ENCODE measurements around the gene PEAK1.

PEAK1 gene

GRCh38 chr15:77143616-77144015 is 276.3 kb downstream of the PEAK1 start:
- H3K4me3 ChIP-seq (replicated peaks; ENCODE audit: low read depth, low read length) = no peak overlapping the region
- DNase-seq (ENCODE audit: extremely low read depth, insufficient read length) = no peak
- H3K27me3 ChIP-seq (replicated peaks; ENCODE audit: control insufficient read depth, insufficient read depth, low read length) = no peaks in the 10 kb centered on the region
- TF ChIP-seq CTCF (IDR thresholded peaks at IDR 0.05; ENCODE audit: insufficient read depth, low read length, poor library complexity, severe bottlenecking) = no peak
- no peaks in the 10 kb centered on the region for H3K36me3 ChIP-seq (ENCODE audit: control insufficient read depth, insufficient read depth, low read length)

GRCh38 chr15:77143191-77143590 is 276.7 kb downstream of the PEAK1 start:
- Histone ChIP-seq H3K36me3 (ENCODE audit: control insufficient read depth, insufficient read depth, low read length) (no peaks in the 10 kb centered on the region), H3K27me3 (replicated peaks; ENCODE audit: control insufficient read depth, insufficient read depth, low read length) (no peaks in the 10 kb centered on the region), H3K4me3 (replicated peaks; ENCODE audit: low read depth, low read length) (no peak overlapping the region)
- no peak for TF ChIP-seq CTCF (IDR thresholded peaks at IDR 0.05; ENCODE audit: insufficient read depth, low read length, poor library complexity, severe bottlenecking)
- DNase-seq (ENCODE audit: extremely low read depth, insufficient read length) = no peak

GRCh38 chr15:77140220-77140619 is 279.7 kb downstream of the PEAK1 start:
- no peak overlapping the region for H3K4me3 ChIP-seq (replicated peaks; ENCODE audit: low read depth, low read length)
- H3K27me3 ChIP-seq (replicated peaks; ENCODE audit: control insufficient read depth, insufficient read depth, low read length) = no peaks in the 10 kb centered on the region
- TF ChIP-seq CTCF (IDR thresholded peaks at IDR 0.05; ENCODE audit: insufficient read depth, low read length, poor library complexity, severe bottlenecking) = no peak
- no peaks in the 10 kb centered on the region for H3K36me3 ChIP-seq (ENCODE audit: control insufficient read depth, insufficient read depth, low read length)
- no peak for DNase-seq (ENCODE audit: extremely low read depth, insufficient read length)

GRCh38 chr15:77139312-77139711 is 280.6 kb downstream of the PEAK1 start:
- Histone ChIP-seq H3K4me3 (replicated peaks; ENCODE audit: low read depth, low read length) (no peak overlapping the region), H3K36me3 (ENCODE audit: control insufficient read depth, insufficient read depth, low read length) (no peaks in the 10 kb centered on the region), H3K27me3 (replicated peaks; ENCODE audit: control insufficient read depth, insufficient read depth, low read length) (no peaks in the 10 kb centered on the region)
- no peak for DNase-seq (ENCODE audit: extremely low read depth, insufficient read length)
- TF ChIP-seq CTCF (IDR thresholded peaks at IDR 0.05; ENCODE audit: insufficient read depth, low read length, poor library complexity, severe bottlenecking) = no peak

GRCh38 chr15:77138167-77138522 is 281.8 kb downstream of the PEAK1 start:
- Histone ChIP-seq H3K36me3 (ENCODE audit: control insufficient read depth, insufficient read depth, low read length) (no peaks in the 10 kb centered on the region), H3K4me3 (replicated peaks; ENCODE audit: low read depth, low read length) (no peak overlapping the region), H3K27me3 (replicated peaks; ENCODE audit: control insufficient read depth, insufficient read depth, low read length) (no peaks in the 10 kb centered on the region)
- DNase-seq (ENCODE audit: extremely low read depth, insufficient read length) = no peak
- no peak for TF ChIP-seq CTCF (IDR thresholded peaks at IDR 0.05; ENCODE audit: insufficient read depth, low read length, poor library complexity, severe bottlenecking)

- Histone ChIP-seq H3K27me3 (replicated peaks; ENCODE audit: control insufficient read depth, insufficient read depth, low read length) (no peaks in the 10 kb centered on the region), H3K36me3 (ENCODE audit: control insufficient read depth, insufficient read depth, low read length) (no peaks in the 10 kb centered on the region; the same call in 1 of the 2 replicates), H3K4me3 (replicated peaks; ENCODE audit: low read depth, low read length) (no peak overlapping the region)
- DNase-seq (ENCODE audit: extremely low read depth, insufficient read length) = no peak
- no peak for TF ChIP-seq CTCF (IDR thresholded peaks at IDR 0.05; ENCODE audit: insufficient read depth, low read length, poor library complexity, severe bottlenecking)
Measured at GRCh38 chr15:77135181-77135580, 284.7 kb downstream of the PEAK1 start.
